Loucy (cell line): ENCODE results near the gene RESP18.

ENCODE experiments used
- H2AFZ ChIP-seq: fragments of 200-600 bp; sonication (generic); 2 replicates; pipeline ENCODE4 v1.6.0; 2016; ENCODE audit warnings: antibody characterized with exemption, mild to moderate bottlenecking, low read length, moderate library complexity
- H3F3A ChIP-seq: fragments of 200-600 bp; 2 replicates; pipeline ENCODE4 v1.6.0; 2016; ENCODE audit warnings: antibody characterized with exemption, low read depth, mild to moderate bottlenecking
- H3K27me3 ChIP-seq: fragments of 200-600 bp; sonication (generic); 2 replicates; pipeline ENCODE4 v1.6.1; 2014; ENCODE audit warnings: low read length, mild to moderate bottlenecking; ENCODE audit not compliant: insufficient read depth, poor library complexity, severe bottlenecking
- H3K36me3 ChIP-seq: fragments of 200-600 bp; sonication (generic); 2 replicates; pipeline ENCODE4 v1.6.1; 2016; ENCODE audit warnings: low read length; ENCODE audit not compliant: insufficient read depth
- H3K4me1 ChIP-seq: fragments of 200-600 bp; sonication (generic); 2 replicates; pipeline ENCODE4 v1.5.1; 2014; ENCODE audit warnings: low read length, mild to moderate bottlenecking; ENCODE audit not compliant: insufficient read depth, poor library complexity, severe bottlenecking
- H3K4me2 ChIP-seq: fragments of 200-600 bp; sonication (generic); 2 replicates; pipeline ENCODE4 v1.6.0; 2014; ENCODE audit warnings: antibody characterized with exemption, low read length, low read depth, mild to moderate bottlenecking; ENCODE audit not compliant: poor library complexity, severe bottlenecking
- H3K4me3 ChIP-seq: fragments of 200-600 bp; sonication (generic); 2 replicates; pipeline ENCODE4 v1.5.1; 2014; ENCODE audit warnings: low read length, mild to moderate bottlenecking, mixed read lengths; ENCODE audit not compliant: poor library complexity, severe bottlenecking
- H3K79me2 ChIP-seq: fragments of 200-600 bp; sonication (generic); 2 replicates; pipeline ENCODE4 v1.6.1; 2014; ENCODE audit warnings: low read length; ENCODE audit not compliant: insufficient read depth
- H3K9ac ChIP-seq: fragments of 200-600 bp; sonication (generic); 2 replicates; pipeline ENCODE4 v1.6.0; 2014; ENCODE audit warnings: mild to moderate bottlenecking, low read depth, low read length, moderate library complexity; ENCODE audit not compliant: poor library complexity, severe bottlenecking
- H3K9me2 ChIP-seq: fragments of 200-600 bp; sonication (generic); replicated peaks from 2 replicates; pipeline ENCODE4 v1.6.1; 2016; ENCODE audit warnings: low read depth, low read length, mixed read lengths
- H3K9me3 ChIP-seq: fragments of 200-600 bp; sonication (generic); 2 replicates; pipeline ENCODE4 v1.6.1; 2014; ENCODE audit warnings: mild to moderate bottlenecking, antibody characterized with exemption, low read length, low read depth; ENCODE audit not compliant: insufficient read depth
- H4K20me1 ChIP-seq: fragments of 200-600 bp; sonication (generic); 2 replicates; pipeline ENCODE4 v1.6.0; 2014; ENCODE audit warnings: antibody characterized with exemption, low read length, mild to moderate bottlenecking; ENCODE audit not compliant: insufficient read depth, poor library complexity, severe bottlenecking
- CTCF ChIP-seq: fragments of 200-600 bp; sonication (generic); conservative IDR thresholded peaks from 2 replicates; pipeline ENCODE4 v1.5.1; 2014; ENCODE audit warnings: mild to moderate bottlenecking, antibody characterized with exemption, low read length
- EZH2phosphoT487 ChIP-seq: fragments of 200-600 bp; IDR thresholded peaks from 2 replicates; pipeline ENCODE4 v1.6.1; 2018; ENCODE audit warnings: antibody characterized with exemption, mild to moderate bottlenecking, moderate library complexity, borderline replicate concordance

RESP18 gene

DNA sequence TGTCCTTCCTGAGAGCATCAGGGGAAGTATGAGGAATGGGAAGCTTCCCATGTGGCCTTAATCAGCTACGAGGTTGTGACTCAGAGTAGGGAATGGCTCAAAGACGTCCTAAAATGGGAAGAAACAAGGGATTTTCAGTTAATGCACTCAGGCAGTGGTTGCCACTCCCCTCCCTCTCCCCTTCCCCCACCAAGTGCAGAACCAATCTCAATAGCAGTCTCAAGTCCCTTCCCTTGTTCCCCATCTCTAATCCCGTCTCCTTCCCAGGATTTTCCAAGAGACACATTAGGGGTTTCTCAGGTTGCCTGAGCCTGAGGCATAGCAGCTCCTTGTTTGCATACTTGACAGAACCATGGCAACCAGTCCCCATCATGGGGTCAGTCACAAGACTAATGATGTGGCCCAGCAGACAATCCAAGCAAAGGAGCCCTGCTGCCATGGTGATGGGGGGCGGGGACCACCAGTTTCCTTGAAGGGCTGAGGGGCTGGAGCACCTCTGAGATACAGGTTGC is 18.2 kb upstream of the RESP18 start:
- H3K36me3 ChIP-seq, result no peaks in the 10 kb centered on the region
- TF ChIP-seq EZH2phosphoT487, result no peak
- no peak for TF ChIP-seq CTCF
- H3K4me1 ChIP-seq, result no peaks in the 10 kb centered on the region
- no peaks in the 10 kb centered on the region for H3K9me2 ChIP-seq
- H3K4me2 ChIP-seq, result no peak overlapping the region
- H3F3A ChIP-seq, result no peaks in the 10 kb centered on the region
- H3K4me3 ChIP-seq, result no peak overlapping the region
- no peak overlapping the region for H2AFZ ChIP-seq
- no peaks in the 10 kb centered on the region for H3K27me3 ChIP-seq
- H3K9ac ChIP-seq, result no peak overlapping the region
- no peaks in the 10 kb centered on the region for H4K20me1 ChIP-seq
- H3K79me2 ChIP-seq, result no peaks in the 10 kb centered on the region
- H3K9me3 ChIP-seq, result no peaks in the 10 kb centered on the region

- no peak overlapping the region for H2AFZ ChIP-seq
- no peak overlapping the region for H3K4me2 ChIP-seq
- H3K9me2 ChIP-seq, result no peaks in the 10 kb centered on the region
- no peaks in the 10 kb centered on the region for H3F3A ChIP-seq
- no peaks in the 10 kb centered on the region for H4K20me1 ChIP-seq
- H3K4me1 ChIP-seq, result no peaks in the 10 kb centered on the region
- TF ChIP-seq EZH2phosphoT487, result no peak
- no peak for TF ChIP-seq CTCF
- no peaks in the 10 kb centered on the region for H3K9me3 ChIP-seq
- no peak overlapping the region for H3K9ac ChIP-seq
- no peaks in the 10 kb centered on the region for H3K27me3 ChIP-seq
- H3K36me3 ChIP-seq, result no peaks in the 10 kb centered on the region
- no peak overlapping the region for H3K4me3 ChIP-seq
- H3K79me2 ChIP-seq, result no peaks in the 10 kb centered on the region
Observed at GRCh38 chr2:219350215-219350614, 17.7 kb upstream of the RESP18 start.

- no peaks in the 10 kb centered on the region for H4K20me1 ChIP-seq
- no peaks in the 10 kb centered on the region for H3K27me3 ChIP-seq
- H3K36me3 ChIP-seq, result no peaks in the 10 kb centered on the region
- no peaks in the 10 kb centered on the region for H3F3A ChIP-seq
- no peaks in the 10 kb centered on the region for H3K4me1 ChIP-seq
- H2AFZ ChIP-seq, result no peak overlapping the region
- no peak overlapping the region for H3K4me3 ChIP-seq
- H3K9me3 ChIP-seq, result no peaks in the 10 kb centered on the region
- H3K4me2 ChIP-seq, result no peak overlapping the region
- no peaks in the 10 kb centered on the region for H3K79me2 ChIP-seq
- no peak overlapping the region for H3K9ac ChIP-seq
- no peak for TF ChIP-seq EZH2phosphoT487
- no peak for TF ChIP-seq CTCF
- no peaks in the 10 kb centered on the region for H3K9me2 ChIP-seq
Observed at GRCh38 chr2:219344751-219345430, 12.3 kb upstream of the RESP18 start.
